GM12872 (cell line): ENCODE data around the gene CPTP.

Experiments used
- TF ChIP-seq, protein P1 (sequence below): IDR thresholded peaks from 3 replicates; pipeline ENCODE4 v1.5.1; 2011; ENCODE audit warnings: low read depth, mild to moderate bottlenecking, low read length, moderate library complexity; ENCODE audit not compliant: insufficient read depth

CPTP gene

DNA sequence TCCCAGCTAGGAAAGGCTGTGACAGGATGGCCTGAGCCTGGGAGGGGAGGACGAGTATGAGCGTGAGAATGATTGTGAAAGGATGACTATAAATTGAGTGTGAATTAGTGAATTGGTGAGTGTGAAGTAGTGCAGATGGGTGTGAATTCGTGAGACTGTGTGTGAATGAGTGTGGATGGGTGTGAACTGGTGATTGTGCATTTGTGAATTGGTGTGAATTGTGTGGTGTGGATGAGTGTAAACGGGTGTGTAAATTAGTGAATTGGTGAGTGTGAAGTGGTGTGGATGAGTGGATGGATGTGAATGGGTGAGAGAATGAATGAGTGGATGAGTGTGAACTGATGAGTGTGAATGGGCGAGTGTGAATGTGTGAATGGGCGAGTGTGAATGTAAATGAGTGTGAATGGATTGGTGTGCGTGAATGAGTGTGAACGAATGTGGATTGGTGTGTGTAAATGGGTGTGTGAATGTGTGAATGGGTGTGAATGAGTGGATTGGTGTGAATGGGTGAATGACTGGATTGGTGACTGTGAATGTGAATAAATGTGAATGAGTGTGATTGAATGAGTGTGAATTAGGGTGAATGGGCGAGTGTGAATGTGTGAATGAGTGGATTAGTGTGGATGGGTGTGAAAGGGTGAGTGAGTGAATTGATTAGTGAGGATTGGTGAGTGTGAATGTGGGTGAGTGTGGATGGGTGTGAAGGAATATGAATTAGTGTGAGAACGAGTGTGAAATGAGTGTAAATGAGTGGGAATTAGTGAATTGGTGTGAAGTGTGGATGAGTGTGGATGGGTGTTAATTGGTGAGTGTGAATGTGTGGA lies 41.5 kb downstream of the CPTP start:
- TF ChIP-seq, protein P1, sequence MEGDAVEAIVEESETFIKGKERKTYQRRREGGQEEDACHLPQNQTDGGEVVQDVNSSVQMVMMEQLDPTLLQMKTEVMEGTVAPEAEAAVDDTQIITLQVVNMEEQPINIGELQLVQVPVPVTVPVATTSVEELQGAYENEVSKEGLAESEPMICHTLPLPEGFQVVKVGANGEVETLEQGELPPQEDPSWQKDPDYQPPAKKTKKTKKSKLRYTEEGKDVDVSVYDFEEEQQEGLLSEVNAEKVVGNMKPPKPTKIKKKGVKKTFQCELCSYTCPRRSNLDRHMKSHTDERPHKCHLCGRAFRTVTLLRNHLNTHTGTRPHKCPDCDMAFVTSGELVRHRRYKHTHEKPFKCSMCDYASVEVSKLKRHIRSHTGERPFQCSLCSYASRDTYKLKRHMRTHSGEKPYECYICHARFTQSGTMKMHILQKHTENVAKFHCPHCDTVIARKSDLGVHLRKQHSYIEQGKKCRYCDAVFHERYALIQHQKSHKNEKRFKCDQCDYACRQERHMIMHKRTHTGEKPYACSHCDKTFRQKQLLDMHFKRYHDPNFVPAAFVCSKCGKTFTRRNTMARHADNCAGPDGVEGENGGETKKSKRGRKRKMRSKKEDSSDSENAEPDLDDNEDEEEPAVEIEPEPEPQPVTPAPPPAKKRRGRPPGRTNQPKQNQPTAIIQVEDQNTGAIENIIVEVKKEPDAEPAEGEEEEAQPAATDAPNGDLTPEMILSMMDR: no peak

DNA sequence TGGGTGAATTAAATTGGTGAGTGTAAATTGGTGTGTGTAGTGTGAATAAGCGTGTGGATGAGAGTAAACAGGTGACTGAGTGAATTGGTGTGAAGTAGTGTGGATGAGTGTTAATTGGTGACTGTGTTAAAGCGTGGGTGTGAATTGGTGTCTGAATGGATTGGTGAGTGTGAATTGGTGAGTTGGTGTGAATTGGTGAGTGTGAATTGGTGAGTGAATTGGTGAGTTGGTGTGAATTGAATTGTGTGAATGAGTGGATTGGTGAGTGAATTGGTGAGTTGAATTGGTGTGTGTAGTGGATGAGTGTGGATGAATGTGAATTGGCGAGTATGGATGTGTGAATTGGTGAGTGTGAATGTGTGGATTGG lies 42.1 kb downstream of the CPTP start:
- TF ChIP-seq, protein P1: no peak

DNA sequence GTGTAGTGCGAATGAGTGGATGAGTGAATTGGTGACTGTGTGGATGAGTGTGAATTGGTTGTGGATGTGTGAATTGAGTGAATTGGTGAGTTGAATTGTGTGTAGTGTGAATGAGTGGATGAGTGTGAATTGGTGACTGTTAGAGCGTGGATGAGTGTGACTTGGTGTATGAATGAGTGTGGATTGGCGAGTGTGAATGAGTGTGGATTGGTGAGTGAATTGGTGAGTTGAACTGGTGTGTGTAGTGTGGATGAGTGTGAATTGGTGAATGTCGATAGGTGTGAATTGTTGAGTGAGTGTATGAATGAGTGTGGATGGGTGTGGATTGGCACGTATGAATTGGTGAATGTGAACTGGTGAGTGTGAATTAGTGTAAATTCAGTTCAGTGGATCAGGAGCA lies 42.7 kb downstream of the CPTP start:
- TF ChIP-seq, protein P1: no peak

DNA sequence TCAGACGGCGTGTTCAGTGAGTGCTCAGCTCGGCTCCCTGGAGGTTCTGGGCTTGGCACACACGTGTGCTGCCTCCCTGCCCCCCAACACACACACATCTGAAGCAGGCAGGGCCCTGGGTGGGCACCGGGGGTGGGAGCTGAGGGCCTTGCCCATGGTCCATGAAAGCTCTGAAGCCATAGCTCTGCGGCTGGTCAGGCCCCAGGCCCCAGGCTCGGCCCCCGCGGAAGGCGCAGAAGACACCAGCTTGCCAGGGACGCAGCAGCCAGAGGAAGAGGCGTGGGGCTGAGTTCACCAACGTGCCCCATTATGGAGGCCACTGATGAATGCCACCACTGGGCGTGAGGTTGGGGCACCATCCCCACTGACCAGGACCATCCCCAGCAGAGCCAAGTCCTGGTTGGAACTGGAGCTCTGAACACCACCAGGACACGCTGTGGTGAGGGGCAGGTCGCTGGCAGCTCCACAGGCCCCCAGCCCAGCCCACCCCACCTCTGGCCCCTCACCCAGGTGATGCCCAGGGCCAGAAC lies 46.2 kb downstream of the CPTP start:
- TF ChIP-seq, protein P1: no peak

DNA sequence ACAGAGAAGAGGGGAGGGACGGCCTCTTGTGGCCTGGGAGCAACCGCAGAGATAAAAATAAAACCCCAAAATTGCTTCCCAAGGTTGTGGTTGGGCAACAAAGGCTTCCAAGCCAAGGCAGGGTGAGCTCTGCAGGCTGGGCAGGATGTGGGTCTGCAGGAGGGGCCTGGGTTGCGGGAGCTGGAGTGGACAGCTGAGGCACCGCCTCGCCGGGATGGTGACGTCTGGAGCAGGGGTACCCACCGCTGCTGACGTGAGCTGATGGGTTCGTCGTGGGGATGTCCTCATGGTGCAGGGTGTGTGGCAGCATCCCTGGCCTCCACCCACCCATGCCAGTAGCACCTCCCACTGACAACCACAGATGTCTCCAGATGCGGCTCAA lies 46.8 kb downstream of the CPTP start:
- TF ChIP-seq, protein P1: no peak

DNA sequence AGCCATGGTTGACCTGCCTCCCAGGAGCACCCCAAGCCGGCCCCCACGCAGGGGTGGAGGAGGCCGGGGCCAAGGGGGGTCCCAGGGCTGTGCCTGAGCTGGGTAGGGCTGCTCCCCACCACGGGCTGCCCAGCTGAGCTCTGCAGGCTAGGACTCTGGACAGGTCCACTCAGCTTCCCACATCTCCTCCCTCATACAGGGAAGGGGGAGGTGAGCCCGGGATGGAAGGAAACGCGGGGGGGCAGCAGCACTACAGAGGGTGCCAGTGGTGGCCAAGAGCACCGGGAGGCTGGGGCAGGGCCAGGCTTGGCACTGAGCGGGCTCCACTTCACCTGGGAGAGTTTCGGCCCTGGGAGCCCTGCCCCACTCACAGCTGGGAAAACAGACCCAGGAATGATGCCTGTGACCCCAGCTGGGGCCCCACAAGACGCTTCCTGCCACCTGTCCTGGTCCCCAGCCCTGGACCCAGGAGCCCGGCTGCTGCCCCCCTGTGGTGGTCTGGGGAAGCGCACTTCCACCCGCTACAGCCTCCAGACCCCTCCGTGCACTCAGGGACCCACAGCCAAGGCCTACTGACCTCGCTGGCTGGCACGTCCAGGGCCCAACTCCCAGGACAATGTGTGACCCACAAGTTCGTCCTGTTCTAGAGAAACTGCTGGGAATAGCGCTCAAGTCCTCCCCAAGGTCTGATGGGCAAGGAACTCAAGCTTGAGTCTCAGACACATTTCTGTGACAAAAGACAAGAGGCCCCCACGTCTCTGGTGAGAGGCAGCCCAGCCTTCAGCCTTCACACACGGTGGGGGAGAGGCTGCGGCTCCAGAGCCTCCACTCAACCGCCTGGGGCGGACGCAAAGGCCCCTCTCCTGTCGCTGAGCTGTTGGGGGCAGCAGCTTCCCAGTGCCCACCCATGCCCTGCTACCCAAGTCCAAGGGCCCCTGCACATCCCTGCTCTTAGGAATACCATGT lies 47.4 kb downstream of the CPTP start:
- TF ChIP-seq, protein P1: peak; percentile 96
